HCT116 (cell line): ENCODE data around the gene SLC4A7. TPM values are rescaled to one million over a fixed set of nuclear protein-coding genes. Genes with fewer than 3 reads are reported as not detected.

Experiments used
- ATAC-seq: fragments of 200-7000 bp; cut with Tn5 transposase; 2 replicates; pipeline ENCODE4 v1.9.1; 2020; ENCODE audit warnings: mild to moderate bottlenecking, moderate library complexity
- BruUV-seq: library from RNA; stranded (reverse); fragments of 400-500 nt; replicated peaks from 2 replicates; lab custom pipeline; 2021; lab: Mats Ljungman, UMichigan
- CTCF ChIA-PET: fragments of 300-600 bp; sonication (Branson Sonifier 250); formaldehyde crosslinking; loops from one replicate; lab custom pipeline; 2021; ENCODE audit warnings: antibody characterized with exemption; lab: Charles Lee
- POLR2A ChIA-PET: fragments of 300-600, 350-600 bp; sonication (Branson Sonifier 250); formaldehyde crosslinking; loops from one replicate; lab custom pipeline; 2021; ENCODE audit warnings: antibody characterized with exemption; lab: Charles Lee
- RAD21 ChIA-PET, 2 experiments: fragments of 300-600 bp; sonication (Branson Sonifier 250); formaldehyde crosslinking; loops; one replicate each; lab custom pipeline; 2023; ENCODE audit warnings: low total read pairs in 2 of 2; ENCODE audit not compliant: uncharacterized antibody in 2 of 2, unreplicated experiment in 2 of 2, low non-redundant PET in 1 of 2; lab: Charles Lee
- DNase-seq: peaks from one replicate; pipeline ENCODE4 v3.0.0-alpha.2; 2010; ENCODE audit warnings: low read depth, low spot score
- H2AFZ ChIP-seq: fragments of 200-600 bp; shearing (Covaris generic), sonication (generic); 2 replicates; pipeline ENCODE4 v1.6.1; 2017; ENCODE audit warnings: low read depth, mixed run types, mixed read lengths, antibody characterized with exemption, low read length; ENCODE audit not compliant: poor library complexity, severe bottlenecking
- H3K27ac ChIP-seq: 2 replicates; pipeline ENCODE4 v1.5.1; 2012; ENCODE audit warnings: low read depth, low read length
- H3K27me3 ChIP-seq: fragments of 200-600 bp; sonication (generic); 2 replicates; pipeline ENCODE4 v1.6.1; 2016; ENCODE audit warnings: mixed run types, low read length, mixed read lengths; ENCODE audit not compliant: insufficient read depth
- H3K36me3 ChIP-seq, 2 experiments: fragments of 200-500 bp in 1 of 2; fragments of 200-600 bp in 1 of 2; sonication (Bioruptor generic) in 1 of 2; sonication (generic) in 1 of 2; 2 replicates each; pipeline versions ENCODE4 v1.5.1 to v1.6.1; 2014 to 2016; ENCODE audit warnings: low read length in 2 of 2, inconsistent platforms in 1 of 2, mixed read lengths in 1 of 2, mixed run types in 1 of 2; ENCODE audit not compliant: insufficient read depth in 2 of 2, control insufficient read depth in 1 of 2
- H3K4me1 ChIP-seq, 2 experiments: fragments of 200-600 bp in 1 of 2; sonication (generic) in 1 of 2; 2 replicates each; pipeline versions ENCODE4 v1.5.1 to v1.6.1; 2012 to 2017; ENCODE audit warnings: low read length in 2 of 2, inconsistent platforms in 1 of 2, mild to moderate bottlenecking in 1 of 2, mixed read lengths in 1 of 2, mixed run types in 1 of 2, moderate library complexity in 1 of 2; ENCODE audit not compliant: insufficient read depth in 2 of 2, control insufficient read depth in 1 of 2
- H3K4me2 ChIP-seq: fragments of 200-600 bp; sonication (generic); 2 replicates; pipeline ENCODE4 v1.6.1; 2017; ENCODE audit warnings: mixed run types, low read length, mixed read lengths
- H3K4me3 ChIP-seq, 2 experiments: fragments of 200-600 bp in 1 of 2; sonication (generic) in 1 of 2; replicated peaks in 1 of 2; 2 replicates each; pipeline ENCODE4 v1.5.1; 2011 to 2016; ENCODE audit warnings: low read length in 2 of 2, control low read depth in 1 of 2, low read depth in 1 of 2, mild to moderate bottlenecking in 1 of 2, mixed read lengths in 1 of 2, mixed run types in 1 of 2
- H3K79me2 ChIP-seq: fragments of 200-600 bp; sonication (generic); 2 replicates; pipeline ENCODE4 v1.6.1; 2017; ENCODE audit warnings: mild to moderate bottlenecking, mixed run types, low read length, moderate library complexity, mixed read lengths; ENCODE audit not compliant: insufficient read depth
- H3K9ac ChIP-seq: fragments of 200-600 bp; sonication (generic); 2 replicates; pipeline ENCODE4 v1.6.1; 2016; ENCODE audit warnings: low read length, mixed read lengths
- H3K9me2 ChIP-seq: fragments of 200-600 bp; sonication (generic), shearing (Covaris generic); 2 replicates; pipeline ENCODE4 v1.6.1; 2017; ENCODE audit warnings: mixed run types, mild to moderate bottlenecking, moderate library complexity; ENCODE audit not compliant: insufficient read depth
- H3K9me3 ChIP-seq, 2 experiments: fragments of 200-500 bp in 1 of 2; fragments of 200-600 bp in 1 of 2; sonication (Bioruptor generic) in 1 of 2; sonication (generic) in 1 of 2; 2 replicates each; pipeline ENCODE4 v1.6.1; 2014 to 2017; ENCODE audit warnings: low read length in 2 of 2, mixed read lengths in 2 of 2, inconsistent platforms in 1 of 2, low read depth in 1 of 2, mild to moderate bottlenecking in 1 of 2, mixed run types in 1 of 2, moderate library complexity in 1 of 2; ENCODE audit not compliant: control insufficient read depth in 1 of 2, insufficient read depth in 1 of 2
- H4K20me1 ChIP-seq: fragments of 200-600 bp; sonication (generic), shearing (Covaris generic); 2 replicates; pipeline ENCODE4 v1.6.1; 2017; ENCODE audit warnings: mixed run types, mild to moderate bottlenecking, moderate library complexity; ENCODE audit not compliant: insufficient read depth
- ATF3 ChIP-seq: IDR thresholded peaks from 2 replicates; pipeline ENCODE4 v1.6.1; 2012
- CTCF ChIP-seq, 3 experiments: fragments of 200-600 bp in 1 of 3; sonication (generic) in 1 of 3; IDR thresholded peaks in 2 of 3; conservative IDR thresholded peaks in 1 of 3; 2 replicates each; pipeline ENCODE4 v1.5.1; 2012 to 2017; ENCODE audit warnings: low read depth in 2 of 3, low read length in 2 of 3, antibody characterized with exemption in 1 of 3, borderline replicate concordance in 1 of 3, control low read depth in 1 of 3, mild to moderate bottlenecking in 1 of 3, mixed read lengths in 1 of 3, mixed run types in 1 of 3, moderate library complexity in 1 of 3; ENCODE audit not compliant: insufficient read depth in 1 of 3
- ELF1 ChIP-seq: IDR thresholded peaks from 2 replicates; pipeline ENCODE4 v1.6.1; 2012; ENCODE audit warnings: low read depth, borderline replicate concordance
- EZH2 ChIP-seq: fragments of 200-600 bp; sonication (generic); IDR thresholded peaks from 2 replicates; pipeline ENCODE4 v1.6.1; 2017; ENCODE audit warnings: antibody characterized with exemption, mixed run types
- FOSL1 ChIP-seq: IDR thresholded peaks from 2 replicates; pipeline ENCODE4 v1.6.1; 2012; ENCODE audit warnings: low read depth
- JUND ChIP-seq: IDR thresholded peaks from 2 replicates; pipeline ENCODE4 v1.6.1; 2012
- MAX ChIP-seq: IDR thresholded peaks from 2 replicates; pipeline ENCODE4 v1.6.1; 2012
- POLR2AphosphoS5 ChIP-seq: IDR thresholded peaks from 2 replicates; pipeline ENCODE4 v1.6.1; 2011; ENCODE audit warnings: mild to moderate bottlenecking, low read depth, low read length, moderate library complexity
- RAD21 ChIP-seq: IDR thresholded peaks from 2 replicates; pipeline ENCODE4 v1.6.1; 2012; ENCODE audit warnings: low read depth, mild to moderate bottlenecking
- SIN3A ChIP-seq: IDR thresholded peaks from 2 replicates; pipeline ENCODE4 v1.6.1; 2012; ENCODE audit warnings: low read depth
- ZFX ChIP-seq: fragments of 450-650 bp; IDR thresholded peaks from 2 replicates; pipeline ENCODE4 v1.6.1; 2017
- ZNF274 ChIP-seq: fragments of 200-500 bp; sonication (Bioruptor generic); IDR thresholded peaks from 2 replicates; pipeline ENCODE4 v1.6.1; 2014; ENCODE audit warnings: mild to moderate bottlenecking, low read depth, low read length, inconsistent platforms
- intact Hi-C: fragments of 100-400 bp; cut with micrococcal nuclease; formaldehyde crosslinking; loops from 2 replicates; pipeline ENCODE4 v1.10.0; 2022
- total RNA-seq: library from RNA; stranded (reverse); gene quantifications from one replicate; pipeline ENCODE4 v1.2.1, GENCODE V29; 2021; ENCODE audit not compliant: unreplicated experiment
- TF ChIP-seq, protein P1 (sequence below): IDR thresholded peaks from 2 replicates; pipeline ENCODE4 v1.6.1; 2011; ENCODE audit warnings: mild to moderate bottlenecking, low read length, moderate library complexity; ENCODE audit not compliant: insufficient replicate concordance; ENCODE audit errors: extremely low read depth
- TF ChIP-seq, protein P2 (sequence below): IDR thresholded peaks from 2 replicates; pipeline ENCODE4 v1.6.1; 2012; ENCODE audit warnings: low read depth

SLC4A7 gene
- total RNA-seq, 1 experiment from 2014 or later, result 37.6 TPM

- no peak overlapping the region for H3K9ac ChIP-seq
- no peaks in the 10 kb centered on the region for H3K36me3 ChIP-seq
- no peaks in the 10 kb centered on the region for H3K27me3 ChIP-seq
- CTCF ChIA-PET, result no interaction called here
- DNase-seq (no peak), ATAC-seq (no peak)
- no peak overlapping the region for H2AFZ ChIP-seq
- intact Hi-C loops, result no loop called here
- no peak overlapping the region for H3K4me2 ChIP-seq
- no TSS peak for BruUV-seq
- H3K9me3 ChIP-seq, result no peaks in the 10 kb centered on the region
- H3K4me3 ChIP-seq, result no peak overlapping the region
- H3K79me2 ChIP-seq, result no peaks in the 10 kb centered on the region
- H4K20me1 ChIP-seq, result no peaks in the 10 kb centered on the region
- H3K27ac ChIP-seq, result no peak overlapping the region
- no peaks in the 10 kb centered on the region for H3K9me2 ChIP-seq
- no peaks in the 10 kb centered on the region for H3K4me1 ChIP-seq
- RAD21 ChIA-PET, result no interaction called here
- POLR2A ChIA-PET, result no interaction called here
- TF ChIP-seq ZNF274 (no peak), ELF1 (no peak), SIN3A (no peak), POLR2AphosphoS5 (no peak), FOSL1 (no peak), ZFX (no peak), RAD21 (no peak), MAX (no peak), CTCF (IDR thresholded peaks at IDR 0.05 in 2 of 3, conservative IDR thresholded peaks at IDR 0.05 in 1 of 3; ENCODE audit: borderline replicate concordance in 1 of 3, insufficient read depth in 1 of 3, low read depth in 2 of 3, low read length in 2 of 3) (no peak), ATF3 (no peak), EZH2 (no peak), JUND (no peak)
- TF ChIP-seq, protein P1, sequence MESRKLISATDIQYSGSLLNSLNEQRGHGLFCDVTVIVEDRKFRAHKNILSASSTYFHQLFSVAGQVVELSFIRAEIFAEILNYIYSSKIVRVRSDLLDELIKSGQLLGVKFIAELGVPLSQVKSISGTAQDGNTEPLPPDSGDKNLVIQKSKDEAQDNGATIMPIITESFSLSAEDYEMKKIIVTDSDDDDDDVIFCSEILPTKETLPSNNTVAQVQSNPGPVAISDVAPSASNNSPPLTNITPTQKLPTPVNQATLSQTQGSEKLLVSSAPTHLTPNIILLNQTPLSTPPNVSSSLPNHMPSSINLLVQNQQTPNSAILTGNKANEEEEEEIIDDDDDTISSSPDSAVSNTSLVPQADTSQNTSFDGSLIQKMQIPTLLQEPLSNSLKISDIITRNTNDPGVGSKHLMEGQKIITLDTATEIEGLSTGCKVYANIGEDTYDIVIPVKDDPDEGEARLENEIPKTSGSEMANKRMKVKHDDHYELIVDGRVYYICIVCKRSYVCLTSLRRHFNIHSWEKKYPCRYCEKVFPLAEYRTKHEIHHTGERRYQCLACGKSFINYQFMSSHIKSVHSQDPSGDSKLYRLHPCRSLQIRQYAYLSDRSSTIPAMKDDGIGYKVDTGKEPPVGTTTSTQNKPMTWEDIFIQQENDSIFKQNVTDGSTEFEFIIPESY, result no peak
- TF ChIP-seq, protein P2, sequence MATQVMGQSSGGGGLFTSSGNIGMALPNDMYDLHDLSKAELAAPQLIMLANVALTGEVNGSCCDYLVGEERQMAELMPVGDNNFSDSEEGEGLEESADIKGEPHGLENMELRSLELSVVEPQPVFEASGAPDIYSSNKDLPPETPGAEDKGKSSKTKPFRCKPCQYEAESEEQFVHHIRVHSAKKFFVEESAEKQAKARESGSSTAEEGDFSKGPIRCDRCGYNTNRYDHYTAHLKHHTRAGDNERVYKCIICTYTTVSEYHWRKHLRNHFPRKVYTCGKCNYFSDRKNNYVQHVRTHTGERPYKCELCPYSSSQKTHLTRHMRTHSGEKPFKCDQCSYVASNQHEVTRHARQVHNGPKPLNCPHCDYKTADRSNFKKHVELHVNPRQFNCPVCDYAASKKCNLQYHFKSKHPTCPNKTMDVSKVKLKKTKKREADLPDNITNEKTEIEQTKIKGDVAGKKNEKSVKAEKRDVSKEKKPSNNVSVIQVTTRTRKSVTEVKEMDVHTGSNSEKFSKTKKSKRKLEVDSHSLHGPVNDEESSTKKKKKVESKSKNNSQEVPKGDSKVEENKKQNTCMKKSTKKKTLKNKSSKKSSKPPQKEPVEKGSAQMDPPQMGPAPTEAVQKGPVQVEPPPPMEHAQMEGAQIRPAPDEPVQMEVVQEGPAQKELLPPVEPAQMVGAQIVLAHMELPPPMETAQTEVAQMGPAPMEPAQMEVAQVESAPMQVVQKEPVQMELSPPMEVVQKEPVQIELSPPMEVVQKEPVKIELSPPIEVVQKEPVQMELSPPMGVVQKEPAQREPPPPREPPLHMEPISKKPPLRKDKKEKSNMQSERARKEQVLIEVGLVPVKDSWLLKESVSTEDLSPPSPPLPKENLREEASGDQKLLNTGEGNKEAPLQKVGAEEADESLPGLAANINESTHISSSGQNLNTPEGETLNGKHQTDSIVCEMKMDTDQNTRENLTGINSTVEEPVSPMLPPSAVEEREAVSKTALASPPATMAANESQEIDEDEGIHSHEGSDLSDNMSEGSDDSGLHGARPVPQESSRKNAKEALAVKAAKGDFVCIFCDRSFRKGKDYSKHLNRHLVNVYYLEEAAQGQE, result no peak
- TF ChIP-seq, all 23 proteins: peak for 0
These were observed 157.3 kb downstream of the SLC4A7 start for GRCh38 chr3:27326629-27327545.
